Nephron progenitor cell (in vitro differentiated cells): ENCODE data around the gene ERBB4.

Experiments used
- DNase-seq: peaks from one replicate; pipeline ENCODE4 v3.0.0; 2021
- H3K27ac Mint-ChIP-seq: 2 replicates; pipeline ENCODE4 v1.8.0; 2021; ENCODE audit warnings: mild to moderate bottlenecking, moderate library complexity, mixed read lengths
- H3K27me3 Mint-ChIP-seq: 2 replicates; pipeline ENCODE4 v1.8.0; 2021; ENCODE audit warnings: mild to moderate bottlenecking, low read depth, mixed read lengths; ENCODE audit not compliant: poor library complexity
- H3K36me3 Mint-ChIP-seq: 2 replicates; pipeline ENCODE4 v1.8.0; 2021; ENCODE audit warnings: low read depth, mixed read lengths
- H3K4me1 Mint-ChIP-seq: 2 replicates; pipeline ENCODE4 v1.8.0; 2021; ENCODE audit warnings: mixed read lengths
- H3K4me3 Mint-ChIP-seq: 2 replicates; pipeline ENCODE4 v1.8.0; 2021; ENCODE audit warnings: mild to moderate bottlenecking, moderate library complexity, mixed read lengths
- H3K9me3 Mint-ChIP-seq: 2 replicates; pipeline ENCODE4 v1.8.0; 2021; ENCODE audit warnings: mild to moderate bottlenecking, moderate library complexity, mixed read lengths
- TF ChIP-seq, protein P1 (sequence below): fragments of 200-600 bp; sonication (generic); IDR thresholded peaks from 2 replicates; pipeline ENCODE4 v1.5.0; 2021; ENCODE audit warnings: antibody characterized with exemption

ERBB4 gene

DNA sequence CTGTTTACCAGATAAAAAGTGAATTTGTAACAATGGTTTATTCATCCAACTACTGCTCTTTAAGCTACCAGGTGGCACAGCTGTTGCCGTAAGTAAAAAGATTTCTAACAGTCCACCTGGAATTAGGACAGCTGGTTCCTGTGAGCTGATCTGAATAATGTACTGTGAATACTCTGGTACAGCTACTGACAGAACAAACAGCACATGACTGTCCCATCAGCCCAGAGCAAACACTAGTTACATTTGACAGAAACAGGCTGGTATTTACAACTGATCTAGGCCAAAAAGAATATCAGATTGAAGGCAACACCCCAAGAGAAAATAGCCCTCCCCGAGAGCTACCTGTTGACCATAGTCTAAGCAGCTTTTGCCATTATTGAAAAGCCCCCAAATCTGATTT, 1141.8 kb downstream of the ERBB4 start:
- Mint-ChIP-seq H3K36me3 (no peaks in the 10 kb centered on the region), H3K4me1 (no peaks in the 10 kb centered on the region), H3K27ac (no peak overlapping the region), H3K27me3 (peaks cover 3% of the 10 kb centered on the region), H3K4me3 (no peak overlapping the region), H3K9me3 (no peaks in the 10 kb centered on the region)
- TF ChIP-seq, protein P1, sequence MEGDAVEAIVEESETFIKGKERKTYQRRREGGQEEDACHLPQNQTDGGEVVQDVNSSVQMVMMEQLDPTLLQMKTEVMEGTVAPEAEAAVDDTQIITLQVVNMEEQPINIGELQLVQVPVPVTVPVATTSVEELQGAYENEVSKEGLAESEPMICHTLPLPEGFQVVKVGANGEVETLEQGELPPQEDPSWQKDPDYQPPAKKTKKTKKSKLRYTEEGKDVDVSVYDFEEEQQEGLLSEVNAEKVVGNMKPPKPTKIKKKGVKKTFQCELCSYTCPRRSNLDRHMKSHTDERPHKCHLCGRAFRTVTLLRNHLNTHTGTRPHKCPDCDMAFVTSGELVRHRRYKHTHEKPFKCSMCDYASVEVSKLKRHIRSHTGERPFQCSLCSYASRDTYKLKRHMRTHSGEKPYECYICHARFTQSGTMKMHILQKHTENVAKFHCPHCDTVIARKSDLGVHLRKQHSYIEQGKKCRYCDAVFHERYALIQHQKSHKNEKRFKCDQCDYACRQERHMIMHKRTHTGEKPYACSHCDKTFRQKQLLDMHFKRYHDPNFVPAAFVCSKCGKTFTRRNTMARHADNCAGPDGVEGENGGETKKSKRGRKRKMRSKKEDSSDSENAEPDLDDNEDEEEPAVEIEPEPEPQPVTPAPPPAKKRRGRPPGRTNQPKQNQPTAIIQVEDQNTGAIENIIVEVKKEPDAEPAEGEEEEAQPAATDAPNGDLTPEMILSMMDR, result no peak
- no peak for DNase-seq

DNA sequence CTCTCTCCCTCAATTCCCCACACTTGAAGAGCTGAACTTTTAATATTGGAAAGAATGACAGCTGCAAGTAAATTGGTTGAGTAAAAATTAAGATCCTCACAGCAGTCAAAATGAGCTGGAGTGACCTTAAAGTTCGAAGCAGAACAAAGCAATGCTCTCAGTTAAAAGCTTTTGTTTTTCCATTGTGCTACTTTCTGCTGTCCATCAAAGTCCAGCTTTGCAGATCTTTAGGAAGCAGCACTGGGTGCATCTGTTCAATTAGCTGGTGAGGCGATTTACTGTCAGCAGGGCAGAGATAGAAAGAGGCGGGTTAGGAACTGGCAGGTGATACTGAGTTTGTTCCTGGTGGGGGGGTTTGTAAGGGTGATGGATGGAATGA, 1147.4 kb downstream of the ERBB4 start:
- TF ChIP-seq, protein P1, result no peak
- Mint-ChIP-seq H3K9me3 (no peaks in the 10 kb centered on the region), H3K4me1 (no peaks in the 10 kb centered on the region), H3K27me3 (no peaks in the 10 kb centered on the region), H3K4me3 (no peak overlapping the region), H3K36me3 (no peaks in the 10 kb centered on the region), H3K27ac (no peak overlapping the region)
- no peak for DNase-seq

DNA sequence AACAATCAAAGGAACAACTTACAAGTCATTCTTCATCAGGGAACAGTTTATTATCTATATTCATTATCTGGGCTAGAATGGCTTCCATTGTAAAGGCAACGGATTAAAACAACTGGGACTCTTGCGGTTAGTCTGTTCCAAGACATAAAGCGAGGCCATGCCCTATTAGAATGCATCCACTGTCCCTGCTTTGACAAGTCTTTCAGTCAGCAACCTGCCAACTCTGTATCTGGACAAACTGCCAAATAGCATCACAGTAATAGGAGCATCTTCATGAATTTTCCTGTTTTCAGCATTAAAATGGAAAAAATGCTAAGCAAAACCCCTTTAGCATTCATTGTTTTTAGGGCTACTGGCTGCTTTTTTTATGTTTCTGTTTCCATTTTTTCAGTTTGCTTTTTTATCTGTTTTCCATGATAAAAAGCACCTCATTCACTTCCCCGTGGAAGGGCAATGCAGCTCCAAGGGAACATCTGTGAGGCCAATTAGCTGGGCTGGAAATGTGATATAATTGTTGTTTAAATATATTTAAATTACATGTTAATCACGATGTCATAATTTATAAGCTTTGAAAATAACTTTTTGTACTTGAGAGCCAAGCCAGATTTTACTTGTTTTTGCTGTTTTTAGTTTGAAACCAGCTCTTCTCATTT, 1147.9 kb downstream of the ERBB4 start:
- TF ChIP-seq, protein P1, result no peak
- H3K9me3 Mint-ChIP-seq, result no peaks in the 10 kb centered on the region
- H3K27me3 Mint-ChIP-seq, result no peaks in the 10 kb centered on the region
- H3K27ac Mint-ChIP-seq, result no peak overlapping the region
- H3K4me1 Mint-ChIP-seq, result no peaks in the 10 kb centered on the region
- H3K36me3 Mint-ChIP-seq, result no peaks in the 10 kb centered on the region
- no peak overlapping the region for H3K4me3 Mint-ChIP-seq
- DNase-seq, result no peak

DNA sequence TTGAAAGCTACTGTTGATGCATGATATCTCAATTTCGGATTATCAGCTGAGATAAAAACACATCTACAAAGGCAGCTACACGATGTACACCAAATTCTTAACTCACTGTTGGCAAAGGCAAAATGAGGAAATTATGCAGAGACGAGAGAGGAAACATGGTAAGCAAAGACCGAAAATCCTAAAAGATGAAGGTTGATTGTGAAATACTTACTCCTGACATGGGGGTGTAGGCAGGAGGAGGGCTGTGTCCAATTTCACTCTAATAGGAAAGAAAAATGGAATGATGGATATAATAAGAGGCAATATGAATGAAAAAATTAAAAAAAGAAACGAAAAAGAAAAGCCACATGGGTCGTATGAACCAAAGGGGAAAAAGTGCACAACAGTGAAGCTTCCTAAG, 1150.9 kb downstream of the ERBB4 start:
- DNase-seq, result no peak
- H3K4me1 Mint-ChIP-seq, result no peaks in the 10 kb centered on the region
- TF ChIP-seq, protein P1, result no peak
- H3K36me3 Mint-ChIP-seq, result no peaks in the 10 kb centered on the region
- H3K4me3 Mint-ChIP-seq, result no peak overlapping the region
- no peak overlapping the region for H3K27ac Mint-ChIP-seq
- no peaks in the 10 kb centered on the region for H3K27me3 Mint-ChIP-seq
- no peaks in the 10 kb centered on the region for H3K9me3 Mint-ChIP-seq

DNA sequence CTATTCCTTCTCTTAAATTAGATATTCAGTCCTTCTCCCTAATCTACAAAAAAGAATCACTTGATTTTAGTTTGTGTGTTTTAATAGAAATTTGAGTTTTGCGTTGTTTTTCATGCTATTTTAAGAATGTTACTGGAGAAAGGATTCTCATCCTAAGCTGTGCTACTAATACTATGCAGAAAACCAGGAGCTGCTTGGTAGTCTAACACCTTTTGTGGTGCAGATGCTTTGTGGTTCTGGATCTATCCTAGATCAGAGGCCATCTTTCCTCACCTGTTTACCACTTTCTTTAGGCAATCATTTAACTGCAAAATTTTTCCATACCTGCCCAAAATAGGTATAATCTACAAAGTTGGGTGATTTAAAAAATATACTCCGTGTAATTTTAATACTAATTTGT, 1158.6 kb downstream of the ERBB4 start:
- Mint-ChIP-seq H3K27ac (no peak overlapping the region), H3K4me3 (no peak overlapping the region), H3K36me3 (no peaks in the 10 kb centered on the region), H3K27me3 (no peaks in the 10 kb centered on the region), H3K4me1 (no peaks in the 10 kb centered on the region), H3K9me3 (no peaks in the 10 kb centered on the region)
- TF ChIP-seq, protein P1, result no peak
- no peak for DNase-seq

DNA sequence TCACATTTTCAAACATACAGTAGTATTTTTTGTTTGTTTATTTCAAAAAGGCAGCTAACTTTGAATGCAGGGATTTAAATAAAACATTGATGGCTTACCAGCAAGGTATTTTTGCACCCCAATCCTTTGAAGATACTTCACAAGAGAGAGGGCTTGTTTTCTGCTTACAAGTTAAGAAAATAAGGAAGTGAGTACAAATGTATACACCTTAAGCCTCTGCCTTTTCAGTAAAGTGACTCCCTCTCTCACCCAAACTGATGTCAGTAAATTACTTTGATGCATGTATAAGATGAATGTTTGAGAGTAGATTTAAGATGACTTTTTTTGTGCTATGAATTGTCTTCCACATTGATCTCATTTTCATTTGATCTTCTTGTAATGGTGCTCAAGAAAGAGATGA, 1162.2 kb downstream of the ERBB4 start:
- no peaks in the 10 kb centered on the region for H3K36me3 Mint-ChIP-seq
- DNase-seq, result no peak
- no peaks in the 10 kb centered on the region for H3K27me3 Mint-ChIP-seq
- H3K4me1 Mint-ChIP-seq, result no peaks in the 10 kb centered on the region
- no peak overlapping the region for H3K4me3 Mint-ChIP-seq
- no peak overlapping the region for H3K27ac Mint-ChIP-seq
- H3K9me3 Mint-ChIP-seq, result no peaks in the 10 kb centered on the region
- TF ChIP-seq, protein P1, result no peak
